ENCODE results near the gene LRIG1.

LRIG1 gene

GRCh38 chr3:66470285-66470684 lies 30.5 kb downstream of the LRIG1 start:
- Histone ChIP-seq H3K27me3 (ENCODE audit: control insufficient read depth, insufficient read depth, low read length) (no peaks in the 10 kb centered on the region), H3K9me3 (ENCODE audit: control insufficient read depth, insufficient read depth, low read length) (no peaks in the 10 kb centered on the region), H3K4me3 (ENCODE audit: low read length) (no peak overlapping the region), H3K36me3 (ENCODE audit: control insufficient read depth, insufficient read depth, low read length) (no peaks in the 10 kb centered on the region), H3K4me1 (ENCODE audit: control insufficient read depth, insufficient read depth, low read length) (peaks cover 2% of the 10 kb centered on the region; the same call in 1 of the 2 replicates), H3K27ac (ENCODE audit: low read length) (no peak overlapping the region)
- WGBS (ENCODE audit: insufficient coverage, insufficient read length): no CpG with 5 or more reads among the region's 5 CpGs
- no peak for DNase-seq (ENCODE audit: low read depth, low spot score)

- Histone ChIP-seq H3K27me3 (ENCODE audit: control insufficient read depth, insufficient read depth, low read length) (no peaks in the 10 kb centered on the region), H3K36me3 (ENCODE audit: control insufficient read depth, insufficient read depth, low read length) (no peaks in the 10 kb centered on the region), H3K9me3 (ENCODE audit: control insufficient read depth, insufficient read depth, low read length) (no peaks in the 10 kb centered on the region), H3K4me1 (ENCODE audit: control insufficient read depth, insufficient read depth, low read length) (peaks cover 1% of the 10 kb centered on the region; the same call in 1 of the 2 replicates), H3K27ac (ENCODE audit: low read length) (no peak overlapping the region), H3K4me3 (ENCODE audit: low read length) (no peak overlapping the region)
- DNase-seq (ENCODE audit: low read depth, low spot score): no peak
- no CpG with 5 or more reads among the region's 4 CpGs for WGBS (ENCODE audit: insufficient coverage, insufficient read length)
Measured at GRCh38 chr3:66469220-66469640, 31.6 kb downstream of the LRIG1 start.

GRCh38 chr3:66467996-66468735 lies 32.7 kb downstream of the LRIG1 start:
- Histone ChIP-seq H3K27ac (ENCODE audit: low read length) (no peak overlapping the region), H3K4me1 (ENCODE audit: control insufficient read depth, insufficient read depth, low read length) (peaks cover 1% of the 10 kb centered on the region; the same call in 1 of the 2 replicates), H3K36me3 (ENCODE audit: control insufficient read depth, insufficient read depth, low read length) (no peaks in the 10 kb centered on the region), H3K9me3 (ENCODE audit: control insufficient read depth, insufficient read depth, low read length) (no peaks in the 10 kb centered on the region), H3K27me3 (ENCODE audit: control insufficient read depth, insufficient read depth, low read length) (no peaks in the 10 kb centered on the region), H3K4me3 (ENCODE audit: low read length) (no peak overlapping the region)
- no peak for DNase-seq (ENCODE audit: low read depth, low spot score)
- no CpG with 5 or more reads among the region's 10 CpGs for WGBS (ENCODE audit: insufficient coverage, insufficient read length)

GRCh38 chr3:66466606-66467270 lies 34.1 kb downstream of the LRIG1 start:
- Histone ChIP-seq H3K9me3 (ENCODE audit: control insufficient read depth, insufficient read depth, low read length) (no peaks in the 10 kb centered on the region), H3K27ac (ENCODE audit: low read length) (no peak overlapping the region), H3K4me1 (ENCODE audit: control insufficient read depth, insufficient read depth, low read length) (peaks cover 1% of the 10 kb centered on the region; the same call in 1 of the 2 replicates), H3K27me3 (ENCODE audit: control insufficient read depth, insufficient read depth, low read length) (no peaks in the 10 kb centered on the region), H3K36me3 (ENCODE audit: control insufficient read depth, insufficient read depth, low read length) (no peaks in the 10 kb centered on the region), H3K4me3 (ENCODE audit: low read length) (no peak overlapping the region)
- no peak for DNase-seq (ENCODE audit: low read depth, low spot score)
- no CpG with 5 or more reads among the region's 11 CpGs for WGBS (ENCODE audit: insufficient coverage, insufficient read length)

- DNase-seq (ENCODE audit: low read depth, low spot score): no peak
- Histone ChIP-seq H3K27ac (ENCODE audit: low read length) (no peak overlapping the region), H3K4me1 (ENCODE audit: control insufficient read depth, insufficient read depth, low read length) (peaks cover 1% of the 10 kb centered on the region; the same call in 1 of the 2 replicates)
Measured at GRCh38 chr3:66465587-66465986, 35.2 kb downstream of the LRIG1 start.

DNA sequence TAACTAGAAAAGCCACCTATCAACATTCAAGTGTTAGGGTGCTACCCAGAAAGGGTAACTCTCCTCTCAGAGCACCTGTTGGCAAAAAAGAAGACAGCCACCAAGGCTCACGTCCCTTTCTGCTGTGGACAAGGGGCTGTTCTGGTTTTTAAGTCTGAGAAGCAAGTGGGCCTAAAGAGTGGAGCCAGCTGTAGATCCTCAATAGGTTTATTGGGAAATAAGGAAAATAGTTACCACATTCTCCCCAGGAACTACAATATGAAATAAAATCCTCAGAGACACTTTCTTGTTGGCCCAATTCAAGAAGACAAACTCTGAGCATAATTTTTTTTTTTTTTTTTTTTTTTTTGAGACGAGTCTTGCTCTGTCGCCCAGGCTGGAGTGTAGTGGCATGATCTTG lies 35.8 kb downstream of the LRIG1 start:
- Histone ChIP-seq H3K9me3 (ENCODE audit: control insufficient read depth, insufficient read depth, low read length) (no peaks in the 10 kb centered on the region), H3K4me1 (ENCODE audit: control insufficient read depth, insufficient read depth, low read length) (peaks cover 1% of the 10 kb centered on the region; the same call in 1 of the 2 replicates), H3K27me3 (ENCODE audit: control insufficient read depth, insufficient read depth, low read length) (no peaks in the 10 kb centered on the region), H3K27ac (ENCODE audit: low read length) (no peak overlapping the region), H3K36me3 (ENCODE audit: control insufficient read depth, insufficient read depth, low read length) (no peaks in the 10 kb centered on the region; the same call in 1 of the 2 replicates), H3K4me3 (ENCODE audit: low read length) (no peak overlapping the region)
- no CpG with 5 or more reads among the region's 3 CpGs for WGBS (ENCODE audit: insufficient coverage, insufficient read length)
- no peak for DNase-seq (ENCODE audit: low read depth, low spot score)

More at GRCh38 chr3:66465587-66465986, 35.2 kb downstream of the LRIG1 start:
- Histone ChIP-seq H3K9me3 (ENCODE audit: control insufficient read depth, insufficient read depth, low read length) (no peaks in the 10 kb centered on the region), H3K36me3 (ENCODE audit: control insufficient read depth, insufficient read depth, low read length) (no peaks in the 10 kb centered on the region; the same call in 1 of the 2 replicates), H3K27me3 (ENCODE audit: control insufficient read depth, insufficient read depth, low read length) (no peaks in the 10 kb centered on the region), H3K4me3 (ENCODE audit: low read length) (no peak overlapping the region)
- no CpG with 5 or more reads among the region's 4 CpGs for WGBS (ENCODE audit: insufficient coverage, insufficient read length)

- H3K36me3 ChIP-seq (ENCODE audit: control insufficient read depth, insufficient read depth, low read length): no peaks in the 10 kb centered on the region; the same call in 1 of the 2 replicates
- DNase-seq (ENCODE audit: low read depth, low spot score): no peak
Measured at GRCh38 chr3:66464512-66464894, 36.3 kb downstream of the LRIG1 start.

GRCh38 chr3:66463730-66464511 lies 36.9 kb downstream of the LRIG1 start:
- Histone ChIP-seq H3K9me3 (ENCODE audit: control insufficient read depth, insufficient read depth, low read length) (no peaks in the 10 kb centered on the region), H3K4me3 (ENCODE audit: low read length) (no peak overlapping the region), H3K27me3 (ENCODE audit: control insufficient read depth, insufficient read depth, low read length) (no peaks in the 10 kb centered on the region), H3K4me1 (ENCODE audit: control insufficient read depth, insufficient read depth, low read length) (peaks cover 1% of the 10 kb centered on the region; the same call in 1 of the 2 replicates), H3K36me3 (ENCODE audit: control insufficient read depth, insufficient read depth, low read length) (no peaks in the 10 kb centered on the region; the same call in 1 of the 2 replicates), H3K27ac (ENCODE audit: low read length) (no peak overlapping the region)
- no CpG with 5 or more reads among the region's 9 CpGs for WGBS (ENCODE audit: insufficient coverage, insufficient read length)
- no peak for DNase-seq (ENCODE audit: low read depth, low spot score)

More at GRCh38 chr3:66464512-66464894, 36.3 kb downstream of the LRIG1 start:
- Histone ChIP-seq H3K4me3 (ENCODE audit: low read length) (no peak overlapping the region), H3K9me3 (ENCODE audit: control insufficient read depth, insufficient read depth, low read length) (no peaks in the 10 kb centered on the region), H3K4me1 (ENCODE audit: control insufficient read depth, insufficient read depth, low read length) (peaks cover 1% of the 10 kb centered on the region; the same call in 1 of the 2 replicates), H3K27me3 (ENCODE audit: control insufficient read depth, insufficient read depth, low read length) (no peaks in the 10 kb centered on the region), H3K27ac (ENCODE audit: low read length) (no peak overlapping the region)
- WGBS (ENCODE audit: insufficient coverage, insufficient read length): no CpG with 5 or more reads among the region's 3 CpGs

GRCh38 chr3:66463054-66463631 lies 37.7 kb downstream of the LRIG1 start:
- Histone ChIP-seq H3K27me3 (ENCODE audit: control insufficient read depth, insufficient read depth, low read length) (no peaks in the 10 kb centered on the region), H3K9me3 (ENCODE audit: control insufficient read depth, insufficient read depth, low read length) (no peaks in the 10 kb centered on the region), H3K36me3 (ENCODE audit: control insufficient read depth, insufficient read depth, low read length) (no peaks in the 10 kb centered on the region; the same call in 1 of the 2 replicates), H3K27ac (ENCODE audit: low read length) (no peak overlapping the region), H3K4me3 (ENCODE audit: low read length) (no peak overlapping the region), H3K4me1 (ENCODE audit: control insufficient read depth, insufficient read depth, low read length) (peaks cover 1% of the 10 kb centered on the region; the same call in 1 of the 2 replicates)
- no CpG with 5 or more reads among the region's 7 CpGs for WGBS (ENCODE audit: insufficient coverage, insufficient read length)
- DNase-seq (ENCODE audit: low read depth, low spot score): no peak

DNA sequence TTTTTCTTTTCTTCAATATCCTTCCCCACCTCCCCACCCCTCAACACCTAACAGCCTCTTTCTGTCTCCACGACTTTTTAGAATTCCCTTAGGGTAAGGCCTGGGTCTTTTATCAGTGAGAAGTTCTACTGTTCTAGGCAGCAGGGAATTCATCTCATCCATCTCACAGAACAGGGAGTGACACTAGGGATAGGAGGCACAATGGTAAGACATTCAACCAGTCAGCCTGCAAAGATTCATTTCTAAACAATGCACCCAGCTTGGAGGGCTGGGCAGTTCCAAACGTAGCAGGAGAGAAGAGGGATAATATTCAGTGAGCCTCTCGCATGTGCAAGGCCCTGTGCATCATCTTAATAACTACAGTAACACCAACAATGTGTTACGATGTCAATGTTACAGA lies 43.6 kb downstream of the LRIG1 start:
- Histone ChIP-seq H3K9me3 (ENCODE audit: control insufficient read depth, insufficient read depth, low read length) (no peaks in the 10 kb centered on the region), H3K4me1 (ENCODE audit: control insufficient read depth, insufficient read depth, low read length) (no peaks in the 10 kb centered on the region), H3K36me3 (ENCODE audit: control insufficient read depth, insufficient read depth, low read length) (peaks cover 6% of the 10 kb centered on the region; the same call in 1 of the 2 replicates), H3K27me3 (ENCODE audit: control insufficient read depth, insufficient read depth, low read length) (no peaks in the 10 kb centered on the region), H3K4me3 (ENCODE audit: low read length) (no peak overlapping the region), H3K27ac (ENCODE audit: low read length) (no peak overlapping the region)
- WGBS (ENCODE audit: insufficient coverage, insufficient read length): 100% methylated on average over 1 of the region's 4 CpGs
- no peak for DNase-seq (ENCODE audit: low read depth, low spot score)

All from iPS DF 6.9 (cell line).